NT2/D1 (cell line): ENCODE measurements around the gene TRIM36.

ENCODE experiments used
- DNase-seq: peaks from one replicate; pipeline ENCODE4 v3.0.0-alpha.2; 2011; ENCODE audit warnings: low read depth, low spot score
- H3K27me3 ChIP-seq: 2 replicates; pipeline ENCODE4 v1.6.0; 2011; ENCODE audit warnings: mild to moderate bottlenecking; ENCODE audit not compliant: insufficient read length, insufficient read depth
- H3K36me3 ChIP-seq: 2 replicates; pipeline ENCODE4 v1.6.1; 2011; ENCODE audit warnings: mild to moderate bottlenecking, low read length, mixed read lengths; ENCODE audit not compliant: insufficient read depth, insufficient read length
- H3K4me1 ChIP-seq: 2 replicates; pipeline ENCODE4 v1.5.1; 2011; ENCODE audit not compliant: insufficient read depth, insufficient read length
- H3K4me3 ChIP-seq: 2 replicates; pipeline ENCODE4 v1.5.1; 2011; ENCODE audit warnings: low read depth; ENCODE audit not compliant: insufficient read length
- H3K9ac ChIP-seq: 2 replicates; pipeline ENCODE4 v1.6.0; 2011; ENCODE audit warnings: low read depth; ENCODE audit not compliant: insufficient read length
- H3K9me3 ChIP-seq: 2 replicates; pipeline ENCODE4 v1.5.1; 2011; ENCODE audit warnings: mild to moderate bottlenecking, low read length; ENCODE audit not compliant: insufficient read depth
- SUZ12 ChIP-seq: IDR thresholded peaks from 2 replicates; pipeline ENCODE4 v1.6.1; 2011; ENCODE audit not compliant: insufficient read length, insufficient read depth; ENCODE audit errors: extremely low read depth
- YY1 ChIP-seq: IDR thresholded peaks from 2 replicates; pipeline ENCODE4 v1.6.1; 2011; ENCODE audit not compliant: insufficient read length, insufficient read depth
- ZNF274 ChIP-seq: IDR thresholded peaks from 2 replicates; pipeline ENCODE4 v1.6.1; 2011; ENCODE audit warnings: mild to moderate bottlenecking, low read depth, low read length

Gene TRIM36

GRCh38 chr5:115179394-115180164 lies 9.9 kb upstream of the TRIM36 start:
- no peak for DNase-seq
- TF ChIP-seq ZNF274: no peak
- no peak for TF ChIP-seq YY1
- TF ChIP-seq SUZ12: no peak
- H3K9me3 ChIP-seq: no peaks in the 10 kb centered on the region
- H3K9ac ChIP-seq: peak overlapping the region; percentile 33
- H3K4me1 ChIP-seq: no peaks in the 10 kb centered on the region
- H3K36me3 ChIP-seq: no peaks in the 10 kb centered on the region
- H3K4me3 ChIP-seq: peak overlapping the region; percentile 28
- H3K27me3 ChIP-seq: peaks cover 67% of the 10 kb centered on the region

GRCh38 chr5:115179030-115179393 lies 9.3 kb upstream of the TRIM36 start:
- Histone ChIP-seq H3K27me3 (peaks cover 72% of the 10 kb centered on the region), H3K9ac (peak overlapping the region; percentile 33), H3K9me3 (no peaks in the 10 kb centered on the region), H3K4me3 (peak overlapping the region; percentile 28), H3K36me3 (no peaks in the 10 kb centered on the region), H3K4me1 (no peaks in the 10 kb centered on the region)
- no peak for DNase-seq
- TF ChIP-seq YY1 (no peak), ZNF274 (no peak), SUZ12 (no peak)

GRCh38 chr5:115170929-115171510 lies 1.3 kb upstream of the TRIM36 start:
- no peak for DNase-seq
- no peaks in the 10 kb centered on the region for H3K36me3 ChIP-seq
- H3K27me3 ChIP-seq: peaks cover 56% of the 10 kb centered on the region
- H3K4me1 ChIP-seq: no peaks in the 10 kb centered on the region
- H3K9me3 ChIP-seq: peaks cover 16% of the 10 kb centered on the region
- TF ChIP-seq SUZ12: no peak
- H3K4me3 ChIP-seq: peak overlapping the region; percentile 45
- peak overlapping the region; percentile 16 for H3K9ac ChIP-seq

- DNase-seq: no peak
- no peak for TF ChIP-seq SUZ12
- TF ChIP-seq YY1: no peak
- TF ChIP-seq ZNF274: no peak
- H3K4me3 ChIP-seq: peak overlapping the region; percentile 45
- H3K9ac ChIP-seq: peak overlapping the region; percentile 61
- H3K36me3 ChIP-seq: no peaks in the 10 kb centered on the region
- H3K27me3 ChIP-seq: peaks cover 56% of the 10 kb centered on the region
- peaks cover 23% of the 10 kb centered on the region for H3K9me3 ChIP-seq
- no peaks in the 10 kb centered on the region for H3K4me1 ChIP-seq
These were observed 623 bp upstream of the TRIM36 start for GRCh38 chr5:115170134-115170928.

GRCh38 chr5:115168829-115169486 lies 750 bp downstream of the TRIM36 start:
- H3K36me3 ChIP-seq: no peaks in the 10 kb centered on the region
- no peaks in the 10 kb centered on the region for H3K4me1 ChIP-seq
- TF ChIP-seq YY1 (no peak), SUZ12 (no peak), ZNF274 (no peak)
- H3K27me3 ChIP-seq: peaks cover 44% of the 10 kb centered on the region
- DNase-seq: no peak
- H3K9ac ChIP-seq: peak overlapping the region; percentile 80
- H3K9me3 ChIP-seq: peaks cover 29% of the 10 kb centered on the region
- peak overlapping the region; percentile 71 for H3K4me3 ChIP-seq

- no peak overlapping the region for H3K9ac ChIP-seq
- H3K4me1 ChIP-seq: no peaks in the 10 kb centered on the region
- H3K27me3 ChIP-seq: peaks cover 23% of the 10 kb centered on the region
- peaks cover 29% of the 10 kb centered on the region for H3K9me3 ChIP-seq
- no peak for DNase-seq
- TF ChIP-seq YY1 (no peak), SUZ12 (no peak), ZNF274 (no peak)
- H3K4me3 ChIP-seq: no peak overlapping the region
- H3K36me3 ChIP-seq: no peaks in the 10 kb centered on the region
These were observed 2.8 kb downstream of the TRIM36 start for GRCh38 chr5:115166744-115167393.
